ENCODE data around the gene PSMD1.

Gene PSMD1

GRCh38 chr2:231212329-231212845 lies 155.7 kb downstream of the PSMD1 start:
- no peak for DNase-seq

- no peak for DNase-seq
Measured at GRCh38 chr2:231213931-231214642, 157.4 kb downstream of the PSMD1 start.

GRCh38 chr2:231218366-231218765 lies 161.7 kb downstream of the PSMD1 start:
- no peak for DNase-seq

GRCh38 chr2:231219289-231219688 lies 162.6 kb downstream of the PSMD1 start:
- DNase-seq, result no peak

GRCh38 chr2:231221761-231222160 lies 165.1 kb downstream of the PSMD1 start:
- DNase-seq, result no peak

All from T-helper 9 cell (primary cell).